Lower lobe of right lung (tissue), 2 donors: ENCODE results near the gene ZKSCAN3. TPM values are rescaled to one million over a fixed set of nuclear protein-coding genes. Genes with fewer than 3 reads are reported as not detected.

ENCODE experiments used
- ATAC-seq, 2 donors: fragments of 200-7000 bp; cut with Tn5 transposase; one replicate each; pipeline ENCODE4 v1.9.1; 2020 to 2022; ENCODE audit warnings: mild to moderate bottlenecking in 2 of 2, moderate library complexity in 2 of 2
- DNase-seq: peaks from one replicate; pipeline ENCODE4 v3.0.0-alpha.2; 2020
- H3K27ac ChIP-seq: fragments of 200-600 bp; one replicate; pipeline ENCODE4 v1.8.0; 2022
- H3K27me3 ChIP-seq: fragments of 200-600 bp; one replicate; pipeline ENCODE4 v1.8.0; 2022; ENCODE audit warnings: low read depth
- H3K36me3 ChIP-seq: fragments of 200-600 bp; one replicate; pipeline ENCODE4 v1.8.0; 2022; ENCODE audit warnings: mild to moderate bottlenecking
- H3K4me1 ChIP-seq: fragments of 200-600 bp; one replicate; pipeline ENCODE4 v1.8.0; 2022
- H3K4me3 ChIP-seq: fragments of 200-600 bp; one replicate; pipeline ENCODE4 v1.8.0; 2022; ENCODE audit warnings: mild to moderate bottlenecking
- H3K9me3 ChIP-seq: fragments of 200-600 bp; one replicate; pipeline ENCODE4 v1.8.0; 2022
- CTCF ChIP-seq: fragments of 200-600 bp; IDR thresholded peaks from one replicate; pipeline ENCODE4 v1.8.0; 2022; ENCODE audit warnings: antibody characterized with exemption, mild to moderate bottlenecking
- intact Hi-C: fragments of 100-400 bp; cut with DNase I; formaldehyde crosslinking; loops from one replicate; pipeline ENCODE4 v1.11.0; 2022
- total RNA-seq: library from RNA; stranded (reverse); fragmentation: NEBNext Ultra II Directional; extraction: Animal tissue kit (Norgen Biotek cat#: 25700); gene quantifications from one replicate; pipeline ENCODE4 v1.2.1, GENCODE V29; 2021
- donor health status: DM: no; HTN: yes; CAD: no; lungs with severe emphysema.

The ZKSCAN3 gene
- total RNA-seq, 1 donor from 2014 or later, result 8.8 TPM

GRCh38 chr6:28322661-28323060 is 27.1 kb upstream of the ZKSCAN3 start:
- no peak for TF ChIP-seq CTCF
- Histone ChIP-seq H3K36me3 (peaks cover 20% of the 10 kb centered on the region), H3K4me3 (no peak overlapping the region), H3K4me1 (no peaks in the 10 kb centered on the region), H3K27ac (no peak overlapping the region), H3K27me3 (no peaks in the 10 kb centered on the region), H3K9me3 (peaks cover 28% of the 10 kb centered on the region)
- intact Hi-C loops, result no loop called here
- ATAC-seq (no peak), DNase-seq (no peak)

GRCh38 chr6:28323813-28324424 is 25.8 kb upstream of the ZKSCAN3 start:
- Histone ChIP-seq H3K27me3 (no peaks in the 10 kb centered on the region), H3K4me1 (no peaks in the 10 kb centered on the region), H3K36me3 (peaks cover 20% of the 10 kb centered on the region), H3K9me3 (peaks cover 36% of the 10 kb centered on the region), H3K4me3 (no peak overlapping the region), H3K27ac (no peak overlapping the region)
- intact Hi-C loops, result no loop called here
- ATAC-seq (no peak), DNase-seq (no peak)
- no peak for TF ChIP-seq CTCF

GRCh38 chr6:28326371-28326948 is 23.3 kb upstream of the ZKSCAN3 start:
- intact Hi-C loops, result no loop called here
- DNase-seq (no peak), ATAC-seq (no peak)
- no peak for TF ChIP-seq CTCF
- Histone ChIP-seq H3K36me3 (peaks cover 20% of the 10 kb centered on the region), H3K27ac (no peak overlapping the region), H3K4me3 (no peak overlapping the region), H3K27me3 (no peaks in the 10 kb centered on the region), H3K9me3 (peaks cover 36% of the 10 kb centered on the region), H3K4me1 (no peaks in the 10 kb centered on the region)

GRCh38 chr6:28330041-28330440 is 19.7 kb upstream of the ZKSCAN3 start:
- Histone ChIP-seq H3K9me3 (peaks cover 30% of the 10 kb centered on the region), H3K27me3 (no peaks in the 10 kb centered on the region), H3K27ac (no peak overlapping the region), H3K4me1 (peaks cover 6% of the 10 kb centered on the region), H3K4me3 (no peak overlapping the region), H3K36me3 (peaks cover 20% of the 10 kb centered on the region)
- intact Hi-C loops, result no loop called here
- TF ChIP-seq CTCF, result no peak
- no peak for DNase-seq
- no peak for ATAC-seq

- peaks cover 18% of the 10 kb centered on the region for H3K4me1 ChIP-seq
- intact Hi-C loops, result no loop called here
- no peaks in the 10 kb centered on the region for H3K36me3 ChIP-seq
- no peak overlapping the region for H3K27ac ChIP-seq
- DNase-seq, result no peak
- H3K9me3 ChIP-seq, result peaks cover 3% of the 10 kb centered on the region
- no peak for TF ChIP-seq CTCF
- no peaks in the 10 kb centered on the region for H3K27me3 ChIP-seq
- ATAC-seq, result no peak
- no peak overlapping the region for H3K4me3 ChIP-seq
Measured at GRCh38 chr6:28333047-28333446, 16.7 kb upstream of the ZKSCAN3 start.
